ENCODE results near the gene APBB2.

The APBB2 gene

DNA sequence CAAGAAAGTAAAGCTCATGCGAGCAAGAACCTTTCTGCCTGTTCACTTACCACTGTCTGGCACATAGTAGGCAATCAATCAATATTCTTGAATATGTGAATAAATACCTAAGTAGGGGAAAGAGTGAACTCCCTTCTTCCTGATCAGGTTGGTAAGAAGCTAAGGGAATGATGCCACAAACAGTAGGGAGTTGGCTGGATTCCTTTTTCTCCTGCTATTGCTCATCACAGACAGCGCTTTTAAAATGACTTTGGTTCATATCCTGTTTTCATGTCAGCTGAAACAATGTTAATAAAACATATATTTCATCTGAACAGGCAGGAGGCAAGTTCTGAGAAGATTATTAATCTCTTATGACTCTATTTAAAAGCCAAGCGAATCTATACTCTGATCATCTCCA, 365.4 kb downstream of the APBB2 start:
- TF ChIP-seq GLIS3 (CRISPR knock-in tag; IDR thresholded peaks at IDR 0.05) (no peak), ZC3H10 (CRISPR knock-in tag; IDR thresholded peaks at IDR 0.05) (no peak), OSR1 (CRISPR knock-in tag; IDR thresholded peaks at IDR 0.05) (no peak), ZNF8 (CRISPR knock-in tag; IDR thresholded peaks at IDR 0.05) (no peak), TOX (CRISPR knock-in tag; IDR thresholded peaks at IDR 0.05; ENCODE audit: borderline replicate concordance) (no peak), TCF4 (CRISPR knock-in tag; IDR thresholded peaks at IDR 0.05; ENCODE audit: borderline replicate concordance) (no peak), ZNF70 (CRISPR knock-in tag; IDR thresholded peaks at IDR 0.05) (no peak), ESRRG (CRISPR knock-in tag; IDR thresholded peaks at IDR 0.05) (no peak), CSDC2 (CRISPR knock-in tag; IDR thresholded peaks at IDR 0.05) (no peak), SNAI2 (CRISPR knock-in tag; IDR thresholded peaks at IDR 0.05) (no peak), PPARA (CRISPR knock-in tag; IDR thresholded peaks at IDR 0.05; ENCODE audit: borderline replicate concordance) (no peak), ISL1 (CRISPR knock-in tag; IDR thresholded peaks at IDR 0.05) (no peak), ZFP30 (CRISPR knock-in tag; IDR thresholded peaks at IDR 0.05) (no peak), ARNTL (CRISPR knock-in tag; IDR thresholded peaks at IDR 0.05; ENCODE audit: borderline replicate concordance, low read depth) (no peak), ZFP3 (CRISPR knock-in tag; IDR thresholded peaks at IDR 0.05) (no peak)
- TF ChIP-seq, protein P1, sequence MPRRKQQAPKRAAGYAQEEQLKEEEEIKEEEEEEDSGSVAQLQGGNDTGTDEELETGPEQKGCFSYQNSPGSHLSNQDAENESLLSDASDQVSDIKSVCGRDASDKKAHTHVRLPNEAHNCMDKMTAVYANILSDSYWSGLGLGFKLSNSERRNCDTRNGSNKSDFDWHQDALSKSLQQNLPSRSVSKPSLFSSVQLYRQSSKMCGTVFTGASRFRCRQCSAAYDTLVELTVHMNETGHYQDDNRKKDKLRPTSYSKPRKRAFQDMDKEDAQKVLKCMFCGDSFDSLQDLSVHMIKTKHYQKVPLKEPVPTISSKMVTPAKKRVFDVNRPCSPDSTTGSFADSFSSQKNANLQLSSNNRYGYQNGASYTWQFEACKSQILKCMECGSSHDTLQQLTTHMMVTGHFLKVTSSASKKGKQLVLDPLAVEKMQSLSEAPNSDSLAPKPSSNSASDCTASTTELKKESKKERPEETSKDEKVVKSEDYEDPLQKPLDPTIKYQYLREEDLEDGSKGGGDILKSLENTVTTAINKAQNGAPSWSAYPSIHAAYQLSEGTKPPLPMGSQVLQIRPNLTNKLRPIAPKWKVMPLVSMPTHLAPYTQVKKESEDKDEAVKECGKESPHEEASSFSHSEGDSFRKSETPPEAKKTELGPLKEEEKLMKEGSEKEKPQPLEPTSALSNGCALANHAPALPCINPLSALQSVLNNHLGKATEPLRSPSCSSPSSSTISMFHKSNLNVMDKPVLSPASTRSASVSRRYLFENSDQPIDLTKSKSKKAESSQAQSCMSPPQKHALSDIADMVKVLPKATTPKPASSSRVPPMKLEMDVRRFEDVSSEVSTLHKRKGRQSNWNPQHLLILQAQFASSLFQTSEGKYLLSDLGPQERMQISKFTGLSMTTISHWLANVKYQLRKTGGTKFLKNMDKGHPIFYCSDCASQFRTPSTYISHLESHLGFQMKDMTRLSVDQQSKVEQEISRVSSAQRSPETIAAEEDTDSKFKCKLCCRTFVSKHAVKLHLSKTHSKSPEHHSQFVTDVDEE (CRISPR knock-in tag; IDR thresholded peaks at IDR 0.05): no peak
- TF ChIP-seq, protein P2, sequence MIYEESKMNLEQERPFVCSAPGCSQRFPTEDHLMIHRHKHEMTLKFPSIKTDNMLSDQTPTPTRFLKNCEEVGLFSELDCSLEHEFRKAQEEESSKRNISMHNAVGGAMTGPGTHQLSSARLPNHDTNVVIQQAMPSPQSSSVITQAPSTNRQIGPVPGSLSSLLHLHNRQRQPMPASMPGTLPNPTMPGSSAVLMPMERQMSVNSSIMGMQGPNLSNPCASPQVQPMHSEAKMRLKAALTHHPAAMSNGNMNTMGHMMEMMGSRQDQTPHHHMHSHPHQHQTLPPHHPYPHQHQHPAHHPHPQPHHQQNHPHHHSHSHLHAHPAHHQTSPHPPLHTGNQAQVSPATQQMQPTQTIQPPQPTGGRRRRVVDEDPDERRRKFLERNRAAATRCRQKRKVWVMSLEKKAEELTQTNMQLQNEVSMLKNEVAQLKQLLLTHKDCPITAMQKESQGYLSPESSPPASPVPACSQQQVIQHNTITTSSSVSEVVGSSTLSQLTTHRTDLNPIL (CRISPR knock-in tag; IDR thresholded peaks at IDR 0.05; ENCODE audit: low read depth): no peak
- TF ChIP-seq, protein P3, sequence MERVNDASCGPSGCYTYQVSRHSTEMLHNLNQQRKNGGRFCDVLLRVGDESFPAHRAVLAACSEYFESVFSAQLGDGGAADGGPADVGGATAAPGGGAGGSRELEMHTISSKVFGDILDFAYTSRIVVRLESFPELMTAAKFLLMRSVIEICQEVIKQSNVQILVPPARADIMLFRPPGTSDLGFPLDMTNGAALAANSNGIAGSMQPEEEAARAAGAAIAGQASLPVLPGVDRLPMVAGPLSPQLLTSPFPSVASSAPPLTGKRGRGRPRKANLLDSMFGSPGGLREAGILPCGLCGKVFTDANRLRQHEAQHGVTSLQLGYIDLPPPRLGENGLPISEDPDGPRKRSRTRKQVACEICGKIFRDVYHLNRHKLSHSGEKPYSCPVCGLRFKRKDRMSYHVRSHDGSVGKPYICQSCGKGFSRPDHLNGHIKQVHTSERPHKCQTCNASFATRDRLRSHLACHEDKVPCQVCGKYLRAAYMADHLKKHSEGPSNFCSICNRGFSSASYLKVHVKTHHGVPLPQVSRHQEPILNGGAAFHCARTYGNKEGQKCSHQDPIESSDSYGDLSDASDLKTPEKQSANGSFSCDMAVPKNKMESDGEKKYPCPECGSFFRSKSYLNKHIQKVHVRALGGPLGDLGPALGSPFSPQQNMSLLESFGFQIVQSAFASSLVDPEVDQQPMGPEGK (CRISPR knock-in tag; IDR thresholded peaks at IDR 0.05; ENCODE audit: borderline replicate concordance): no peak
- TF ChIP-seq, protein P4, sequence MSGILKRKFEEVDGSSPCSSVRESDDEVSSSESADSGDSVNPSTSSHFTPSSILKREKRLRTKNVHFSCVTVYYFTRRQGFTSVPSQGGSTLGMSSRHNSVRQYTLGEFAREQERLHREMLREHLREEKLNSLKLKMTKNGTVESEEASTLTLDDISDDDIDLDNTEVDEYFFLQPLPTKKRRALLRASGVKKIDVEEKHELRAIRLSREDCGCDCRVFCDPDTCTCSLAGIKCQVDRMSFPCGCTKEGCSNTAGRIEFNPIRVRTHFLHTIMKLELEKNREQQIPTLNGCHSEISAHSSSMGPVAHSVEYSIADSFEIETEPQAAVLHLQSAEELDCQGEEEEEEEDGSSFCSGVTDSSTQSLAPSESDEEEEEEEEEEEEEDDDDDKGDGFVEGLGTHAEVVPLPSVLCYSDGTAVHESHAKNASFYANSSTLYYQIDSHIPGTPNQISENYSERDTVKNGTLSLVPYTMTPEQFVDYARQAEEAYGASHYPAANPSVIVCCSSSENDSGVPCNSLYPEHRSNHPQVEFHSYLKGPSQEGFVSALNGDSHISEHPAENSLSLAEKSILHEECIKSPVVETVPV (CRISPR knock-in tag; IDR thresholded peaks at IDR 0.05): no peak
- TF ChIP-seq, protein P5, sequence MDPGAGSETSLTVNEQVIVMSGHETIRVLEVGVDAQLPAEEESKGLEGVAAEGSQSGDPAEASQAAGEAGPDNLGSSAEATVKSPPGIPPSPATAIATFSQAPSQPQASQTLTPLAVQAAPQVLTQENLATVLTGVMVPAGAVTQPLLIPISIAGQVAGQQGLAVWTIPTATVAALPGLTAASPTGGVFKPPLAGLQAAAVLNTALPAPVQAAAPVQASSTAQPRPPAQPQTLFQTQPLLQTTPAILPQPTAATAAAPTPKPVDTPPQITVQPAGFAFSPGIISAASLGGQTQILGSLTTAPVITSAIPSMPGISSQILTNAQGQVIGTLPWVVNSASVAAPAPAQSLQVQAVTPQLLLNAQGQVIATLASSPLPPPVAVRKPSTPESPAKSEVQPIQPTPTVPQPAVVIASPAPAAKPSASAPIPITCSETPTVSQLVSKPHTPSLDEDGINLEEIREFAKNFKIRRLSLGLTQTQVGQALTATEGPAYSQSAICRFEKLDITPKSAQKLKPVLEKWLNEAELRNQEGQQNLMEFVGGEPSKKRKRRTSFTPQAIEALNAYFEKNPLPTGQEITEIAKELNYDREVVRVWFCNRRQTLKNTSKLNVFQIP (CRISPR knock-in tag; IDR thresholded peaks at IDR 0.05; ENCODE audit: borderline replicate concordance, low read depth): no peak
- peak; percentile 65 for ATAC-seq

DNA sequence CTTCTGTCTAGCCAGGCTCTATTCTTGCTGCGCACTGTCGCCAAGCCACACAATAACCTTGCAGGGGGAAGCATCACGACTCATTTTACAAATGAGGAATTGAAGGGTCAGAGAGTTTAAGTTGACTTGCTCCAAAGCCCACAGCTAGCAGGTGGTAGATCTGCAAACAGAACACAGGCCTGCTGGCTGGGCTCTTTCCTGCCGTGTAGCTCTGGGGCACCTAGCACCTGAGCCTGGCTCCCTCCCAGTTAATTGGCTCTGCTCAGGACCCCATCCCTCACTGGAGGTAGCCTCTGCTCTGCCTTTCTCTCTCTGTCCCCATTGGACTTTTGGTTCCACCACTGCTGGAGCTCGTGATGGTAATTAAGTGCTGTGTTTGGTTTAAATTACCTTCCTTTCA, 366.1 kb downstream of the APBB2 start:
- ATAC-seq: no peak
- TF ChIP-seq, protein P3 (CRISPR knock-in tag; IDR thresholded peaks at IDR 0.05; ENCODE audit: borderline replicate concordance): no peak
- TF ChIP-seq SNAI2 (CRISPR knock-in tag; IDR thresholded peaks at IDR 0.05): no peak
- no peak for TF ChIP-seq CSDC2 (CRISPR knock-in tag; IDR thresholded peaks at IDR 0.05)
- TF ChIP-seq TOX (CRISPR knock-in tag; IDR thresholded peaks at IDR 0.05; ENCODE audit: borderline replicate concordance): no peak
- TF ChIP-seq ZNF565 (CRISPR knock-in tag; conservative IDR thresholded peaks at IDR 0.05; ENCODE audit: low read depth): no peak
- TF ChIP-seq ZC3H10 (CRISPR knock-in tag; IDR thresholded peaks at IDR 0.05): no peak
- no peak for TF ChIP-seq ARNTL (CRISPR knock-in tag; IDR thresholded peaks at IDR 0.05; ENCODE audit: borderline replicate concordance, low read depth)
- TF ChIP-seq TCF4 (CRISPR knock-in tag; IDR thresholded peaks at IDR 0.05; ENCODE audit: borderline replicate concordance): no peak
- TF ChIP-seq, protein P4 (CRISPR knock-in tag; IDR thresholded peaks at IDR 0.05): no peak
- TF ChIP-seq, protein P5 (CRISPR knock-in tag; IDR thresholded peaks at IDR 0.05; ENCODE audit: borderline replicate concordance, low read depth): no peak
- no peak for TF ChIP-seq GLIS3 (CRISPR knock-in tag; IDR thresholded peaks at IDR 0.05)
- TF ChIP-seq, protein P1 (CRISPR knock-in tag; IDR thresholded peaks at IDR 0.05): no peak
- no peak for TF ChIP-seq ZFP3 (CRISPR knock-in tag; IDR thresholded peaks at IDR 0.05)

Data from SK-N-SH treated with all-trans-retinoic acid at 6 μM for 48 hours (cell line).